ENCODE results near the gene NEBL. TPM values are rescaled to one million over a fixed set of nuclear protein-coding genes. Genes with fewer than 3 reads are reported as not detected.
A peak's percentile ranks its signal among the peaks of the same experiment; 100 is the strongest.

NEBL gene
- total and polyA plus RNA-seq, 9 of the 15 experiments (the other 6 are each of a cell fraction or from before 2014, with no cell fraction given) = 0.82 to 14.6 (median 9.8) TPM

GRCh38 chr10:20858292-20859124, 38.6 kb downstream of the NEBL start (continued):
- TF ChIP-seq CTCF (IDR thresholded peaks at IDR 0.05 in 2 of 3, conservative IDR thresholded peaks at IDR 0.05 in 1 of 3; ENCODE audit: insufficient read depth in 2 of 3, low read depth in 1 of 3, low read length in 3 of 3) (peak in 2 of 3 experiments; percentile 16 to 68; a peak in 3 of 6 replicates), ZNF518B (CRISPR knock-in tag; IDR thresholded peaks at IDR 0.05) (no peak), ESRRB (CRISPR knock-in tag; IDR thresholded peaks at IDR 0.05; ENCODE audit: borderline replicate concordance) (no peak), RHOXF2B (CRISPR knock-in tag; conservative IDR thresholded peaks at IDR 0.05) (no peak), GTF2B (IDR thresholded peaks at IDR 0.05; ENCODE audit: extremely low read depth, insufficient read length) (no peak), ZNF324 (CRISPR knock-in tag; IDR thresholded peaks at IDR 0.05) (no peak), DIDO1 (tag; IDR thresholded peaks at IDR 0.05; ENCODE audit: low read depth) (no peak), CHCHD3 (CRISPR knock-in tag; IDR thresholded peaks at IDR 0.05) (no peak), TFE3 (CRISPR knock-in tag; IDR thresholded peaks at IDR 0.05) (no peak), TFAP4 (CRISPR knock-in tag; IDR thresholded peaks at IDR 0.05; ENCODE audit: borderline replicate concordance) (no peak), CUX1 (CRISPR knock-in tag; IDR thresholded peaks at IDR 0.05) (no peak)
